ENCODE results near the gene PARD6G.

PARD6G gene

GRCh38 chr18:80170395-80171053, 76.8 kb downstream of the PARD6G start:
- DNase-seq = no peak

GRCh38 chr18:80169607-80170006, 77.7 kb downstream of the PARD6G start:
- DNase-seq = peak in 1 of 2 donors; percentile 11

- DNase-seq = no peak
Measured at GRCh38 chr18:80168982-80169381, 78.3 kb downstream of the PARD6G start.

- DNase-seq = no peak
Measured at GRCh38 chr18:80168346-80168745, 79.0 kb downstream of the PARD6G start.

- DNase-seq = peak; percentile 10 to 13
Measured at GRCh38 chr18:80167931-80168330, 79.4 kb downstream of the PARD6G start.

GRCh38 chr18:80167331-80167730, 80.0 kb downstream of the PARD6G start:
- peak in 1 of 2 donors; percentile 9 for DNase-seq

GRCh38 chr18:80166725-80167124, 80.6 kb downstream of the PARD6G start:
- DNase-seq = no peak

- peak in 1 of 2 donors; percentile 3 for DNase-seq
Measured at GRCh38 chr18:80166240-80166639, 81.1 kb downstream of the PARD6G start.

- peak in 1 of 2 donors; percentile 5 for DNase-seq
Measured at GRCh38 chr18:80164727-80165355, 82.5 kb downstream of the PARD6G start.

- no peak for DNase-seq
Measured at GRCh38 chr18:80163183-80163582, 84.1 kb downstream of the PARD6G start.

- DNase-seq = no peak
Measured at GRCh38 chr18:80161781-80162417, 85.4 kb downstream of the PARD6G start.

- peak; percentile 38 to 42 for DNase-seq
Measured at GRCh38 chr18:80159713-80160636, 87.3 kb downstream of the PARD6G start.

- DNase-seq = no peak
Measured at GRCh38 chr18:80158365-80158764, 88.9 kb downstream of the PARD6G start.

GRCh38 chr18:80157708-80158343, 89.5 kb downstream of the PARD6G start:
- DNase-seq = peak; percentile 70 to 71

GRCh38 chr18:80154293-80154692, 93.0 kb downstream of the PARD6G start:
- DNase-seq = peak in 1 of 2 donors; percentile 46

GRCh38 chr18:80149667-80150066, 97.6 kb downstream of the PARD6G start:
- no peak for DNase-seq

- no peak for DNase-seq
Measured at GRCh38 chr18:80148326-80149199, 98.8 kb downstream of the PARD6G start.

GRCh38 chr18:80147418-80148325, 99.6 kb downstream of the PARD6G start:
- DNase-seq = peak; percentile 79 to 86

- DNase-seq = no peak
Measured at GRCh38 chr18:80147037-80147417, 100.3 kb downstream of the PARD6G start.

- no peak for DNase-seq
Measured at GRCh38 chr18:80145196-80145804, 102.0 kb downstream of the PARD6G start.

Measured in CD4-positive, alpha-beta T cell treated with Interleukin-4 for 1 hour (primary cell).